ENCODE measurements around the gene FARP1. TPM values are rescaled to one million over a fixed set of nuclear protein-coding genes. Genes with fewer than 3 reads are reported as not detected.

FARP1 gene
- total RNA-seq, 1 experiment from 2014 or later = 2.6 TPM

DNA sequence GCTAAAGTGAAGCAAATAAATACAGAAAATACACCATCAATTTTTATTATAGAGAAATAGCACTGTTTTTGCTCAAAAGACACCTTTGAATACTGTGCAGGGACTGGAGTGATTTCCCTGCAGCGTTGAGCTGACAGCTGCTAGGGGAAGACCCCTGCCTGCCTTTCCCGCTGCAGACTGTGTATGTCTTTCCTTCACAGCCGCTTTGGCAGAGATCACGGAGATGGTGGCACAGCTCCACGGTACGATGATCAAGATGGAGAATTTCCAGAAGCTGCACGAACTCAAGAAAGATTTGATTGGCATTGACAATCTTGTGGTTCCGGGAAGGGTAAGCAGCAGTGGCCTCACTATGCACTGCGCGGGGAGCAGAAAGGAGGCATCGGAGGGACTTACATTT lies 292.5 kb downstream of the FARP1 start:
- DNase-seq (ENCODE audit: extremely low read depth, low read depth) = no peak

DNA sequence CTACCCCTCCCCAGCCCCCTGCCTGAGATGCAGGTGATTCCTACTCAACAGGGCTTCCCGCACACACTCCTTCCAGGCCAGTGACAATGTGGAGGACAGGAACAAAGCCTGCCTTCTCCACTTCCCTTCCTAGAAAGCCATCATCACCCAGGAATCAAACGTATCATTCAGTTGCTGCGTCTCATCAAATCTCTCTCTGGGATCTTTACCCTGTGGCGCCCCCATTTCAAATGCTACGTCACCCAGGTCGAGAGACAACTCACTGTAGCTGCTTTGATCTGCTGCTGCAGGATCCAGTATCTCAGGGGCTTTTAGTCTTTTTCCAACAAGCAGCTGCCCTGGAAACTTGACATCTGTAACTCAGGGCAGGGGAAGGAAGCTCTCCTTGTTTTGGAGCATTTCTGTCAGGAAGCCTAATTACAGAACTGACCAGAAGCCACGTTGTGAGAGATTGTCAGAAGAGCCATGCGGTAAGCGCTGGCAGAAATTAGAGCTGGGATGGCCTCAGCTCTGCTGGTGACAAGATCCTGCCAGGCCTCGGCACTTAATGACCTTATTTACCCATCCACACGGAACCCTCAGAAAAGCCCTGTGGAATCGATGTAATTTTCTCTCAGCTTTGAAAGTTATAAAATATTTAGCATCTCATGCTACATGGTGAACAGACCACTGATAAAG lies 293.5 kb downstream of the FARP1 start:
- no peak for DNase-seq (ENCODE audit: extremely low read depth, low read depth)

DNA sequence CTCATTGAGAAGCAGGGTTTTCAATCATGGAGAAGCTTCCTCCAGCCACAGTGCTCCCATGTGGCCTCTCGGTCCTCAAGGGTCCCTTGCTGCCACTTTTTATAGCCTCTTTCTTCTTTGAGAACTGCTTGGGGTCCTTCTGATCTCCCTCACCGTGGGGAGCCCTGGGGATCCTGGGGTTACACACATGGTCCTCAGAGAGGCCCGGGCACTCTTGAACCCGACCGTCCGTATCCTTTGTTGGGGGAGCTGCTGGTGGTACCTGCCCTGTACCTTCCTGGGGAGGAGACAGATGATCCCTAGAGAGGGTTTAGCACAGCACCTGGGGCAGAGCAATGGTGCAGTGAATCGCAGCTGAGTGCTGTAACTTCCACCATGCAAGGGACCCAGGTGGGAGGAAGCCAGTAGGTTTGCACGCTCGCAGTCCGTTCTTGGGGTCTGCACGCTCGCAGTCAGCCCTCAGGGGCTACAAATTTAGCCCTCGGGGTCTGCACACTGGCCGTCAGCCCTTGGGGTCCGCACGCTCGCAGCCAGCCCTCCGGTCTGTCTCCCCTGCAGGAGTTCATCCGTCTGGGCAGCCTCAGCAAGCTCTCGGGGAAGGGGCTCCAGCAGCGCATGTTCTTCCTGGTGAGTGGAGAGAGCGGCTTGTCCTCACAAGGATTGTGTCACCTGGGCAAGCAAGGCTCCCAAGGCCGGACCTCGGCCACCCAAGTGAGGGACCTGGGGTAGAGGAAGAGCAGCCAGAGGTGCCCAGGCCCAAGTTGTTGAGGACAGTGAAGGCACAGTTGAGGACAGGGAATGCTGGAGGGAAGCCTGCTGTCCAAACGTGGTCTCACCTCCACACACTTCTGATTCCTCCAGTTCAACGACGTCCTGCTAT lies 295.6 kb downstream of the FARP1 start:
- no peak for DNase-seq (ENCODE audit: extremely low read depth, low read depth)

DNA sequence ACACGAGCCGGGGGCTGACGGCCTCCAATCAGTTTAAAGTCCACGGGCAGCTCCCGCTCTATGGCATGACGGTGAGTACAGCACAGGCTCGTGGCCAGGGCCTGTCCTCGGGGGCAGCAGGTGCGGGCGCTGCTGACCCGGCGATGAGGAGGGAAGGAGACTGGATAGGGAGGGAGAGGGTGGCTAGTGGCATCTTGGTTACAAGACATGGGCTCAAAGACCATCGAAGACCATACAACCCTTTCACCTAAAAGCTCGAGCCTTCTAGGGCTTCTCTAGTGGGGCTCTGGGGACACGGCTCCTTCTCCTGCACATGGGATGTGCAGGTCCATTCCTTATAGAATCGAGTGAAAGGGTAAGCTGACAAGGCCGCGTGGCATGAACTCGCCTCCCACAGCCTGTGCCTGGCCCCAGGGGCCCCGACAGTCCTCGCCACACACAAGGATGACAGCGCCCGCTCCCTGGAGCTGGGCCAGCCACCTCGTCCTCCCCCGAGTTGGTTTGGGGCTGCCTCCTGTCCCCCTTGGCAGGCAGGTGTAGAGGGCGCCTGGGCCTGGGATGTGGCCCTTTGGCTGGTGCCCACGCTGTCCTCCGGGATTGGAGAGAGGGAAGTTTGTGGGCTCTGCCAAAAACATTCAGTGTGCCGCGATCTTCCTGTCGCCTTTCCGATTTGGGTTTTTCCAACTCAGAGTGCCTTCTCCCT lies 296.4 kb downstream of the FARP1 start:
- no peak for DNase-seq (ENCODE audit: extremely low read depth, low read depth)

DNA sequence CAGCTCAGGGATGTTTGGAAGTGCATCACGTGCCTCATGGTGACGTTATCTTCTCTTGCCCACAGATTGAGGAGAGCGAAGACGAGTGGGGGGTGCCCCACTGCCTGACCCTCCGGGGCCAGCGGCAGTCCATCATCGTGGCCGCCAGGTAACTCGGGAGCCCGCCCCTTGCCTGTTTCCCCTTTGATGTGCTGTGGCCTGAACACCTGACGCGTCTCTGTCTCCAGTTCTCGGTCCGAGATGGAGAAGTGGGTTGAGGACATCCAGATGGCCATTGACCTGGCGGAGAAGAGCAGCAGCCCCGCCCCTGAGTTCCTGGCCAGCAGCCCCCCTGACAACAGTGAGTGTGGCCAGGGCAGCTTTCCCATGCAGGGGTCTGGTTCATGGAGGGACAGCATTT lies 297.0 kb downstream of the FARP1 start:
- no peak for DNase-seq (ENCODE audit: extremely low read depth, low read depth)

DNA sequence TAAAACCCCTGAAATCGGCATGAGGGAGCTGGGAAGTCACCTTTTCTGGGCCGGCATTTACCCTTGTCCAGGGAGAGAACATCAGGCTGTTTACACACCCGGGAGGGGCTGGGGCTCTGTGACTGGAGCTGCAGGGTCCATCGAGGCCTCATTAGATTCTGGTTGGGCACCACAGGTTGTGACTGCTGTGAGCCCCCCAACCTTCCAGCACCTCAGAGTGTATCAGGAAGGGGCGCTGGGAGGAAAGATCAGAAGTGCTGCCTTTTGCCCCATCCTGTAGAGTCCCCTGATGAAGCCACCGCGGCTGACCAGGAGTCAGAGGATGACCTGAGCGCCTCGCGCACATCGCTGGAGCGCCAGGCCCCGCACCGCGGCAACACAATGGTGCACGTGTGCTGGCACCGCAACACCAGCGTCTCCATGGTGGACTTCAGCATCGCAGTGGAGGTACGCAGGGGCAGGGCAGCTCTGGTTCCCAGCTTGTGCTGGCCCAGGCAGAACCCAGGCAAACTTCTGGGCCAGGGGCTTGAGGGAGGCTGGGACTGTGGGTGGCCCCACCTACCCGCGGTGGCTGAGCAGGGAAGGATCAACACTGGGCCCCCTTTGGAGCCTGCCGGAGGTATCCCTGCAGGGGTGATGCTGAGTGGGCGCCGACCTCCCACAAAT lies 297.6 kb downstream of the FARP1 start:
- DNase-seq (ENCODE audit: extremely low read depth, low read depth) = no peak

DNA sequence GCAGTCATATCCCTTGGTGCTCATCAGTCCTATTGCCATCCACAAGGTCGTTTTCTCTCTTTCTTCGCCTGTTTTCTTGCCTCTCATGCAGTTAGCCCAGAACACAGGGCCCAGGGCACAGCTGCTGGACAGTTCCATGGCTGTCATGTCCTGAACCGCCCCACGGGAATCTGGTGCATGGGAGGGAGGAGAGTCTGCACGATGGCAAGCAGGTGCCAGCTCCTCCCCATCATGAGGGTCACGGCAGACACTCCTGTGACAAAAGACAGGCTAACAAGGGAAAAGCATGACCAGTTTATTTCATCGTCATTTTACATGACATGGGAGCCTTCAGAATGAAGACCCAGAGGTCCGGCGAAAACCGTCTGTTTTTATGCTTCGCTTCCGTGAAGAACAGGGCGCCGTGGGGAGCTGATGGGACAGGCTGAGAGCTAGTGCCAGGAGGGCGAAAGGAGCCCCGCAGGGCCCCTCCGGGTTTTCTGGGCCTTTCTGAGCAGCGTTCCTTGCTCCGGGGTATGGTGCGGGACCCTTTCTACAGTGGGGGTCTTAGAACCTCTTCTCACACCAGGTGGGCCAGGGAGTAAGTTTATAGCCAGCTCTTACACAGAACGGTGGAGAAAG lies 298.3 kb downstream of the FARP1 start:
- DNase-seq (ENCODE audit: extremely low read depth, low read depth) = no peak

DNA sequence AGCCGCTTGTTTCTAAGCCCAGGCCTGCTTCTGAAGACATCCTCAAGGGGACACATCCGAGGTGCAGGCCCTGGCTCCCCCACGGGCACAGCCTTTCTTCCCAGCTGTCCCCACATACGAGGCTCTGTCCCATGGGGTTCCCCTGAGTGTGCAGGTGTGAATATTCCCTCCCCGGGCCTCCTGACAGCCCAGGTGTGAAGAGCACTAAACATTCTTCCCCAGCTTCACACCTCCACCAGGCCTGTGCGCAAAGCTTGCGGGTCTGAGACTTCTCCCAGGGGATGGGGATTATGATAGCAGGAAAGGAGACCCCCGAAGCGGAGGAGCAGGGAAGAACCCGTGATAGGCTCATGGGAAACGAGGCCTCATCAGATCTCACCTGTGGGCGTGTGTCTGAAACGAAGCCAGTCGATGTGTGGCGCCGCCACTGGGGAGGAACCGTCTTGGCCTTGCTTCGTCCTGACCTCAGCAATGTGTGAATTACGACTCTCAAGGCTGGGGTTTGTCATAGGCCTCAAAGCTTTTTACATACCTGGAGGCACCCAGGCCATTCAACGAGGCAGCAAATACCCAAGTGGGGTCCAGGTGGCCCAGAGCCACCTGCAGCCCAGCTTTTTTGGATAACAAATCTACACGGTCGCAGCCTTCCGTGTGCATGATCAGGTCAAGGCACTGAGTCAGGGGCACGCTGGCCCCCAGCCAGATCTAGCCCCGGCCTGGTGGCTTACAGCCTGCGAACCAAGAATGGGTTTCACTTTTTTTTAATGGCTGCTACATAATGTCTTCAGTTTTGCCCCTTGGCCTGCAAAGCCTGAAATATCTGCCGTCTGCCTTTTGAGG lies 299.7 kb downstream of the FARP1 start:
- DNase-seq (ENCODE audit: extremely low read depth, low read depth) = no peak

DNA sequence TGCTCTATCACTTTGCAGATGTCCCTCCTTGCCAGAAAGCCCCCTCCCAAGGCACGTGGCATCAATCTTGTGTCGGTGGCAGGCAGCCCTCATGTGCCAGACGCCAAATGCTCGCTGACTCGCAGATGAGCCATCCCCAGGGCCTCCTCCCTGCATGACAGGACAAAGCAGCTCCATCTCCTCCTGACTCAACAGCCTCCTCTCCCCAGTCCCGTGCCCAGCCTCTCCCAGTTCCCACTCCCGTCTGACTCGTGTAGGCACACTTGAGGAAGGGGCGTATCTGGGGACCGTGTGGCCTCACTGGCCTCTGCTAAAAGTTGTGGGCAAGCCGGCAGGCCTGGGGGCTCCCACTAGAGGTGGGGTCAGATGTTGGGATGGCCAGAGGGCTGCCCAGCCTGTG lies 300.4 kb downstream of the FARP1 start:
- peak; percentile 6 for DNase-seq (ENCODE audit: extremely low read depth, low read depth)

DNA sequence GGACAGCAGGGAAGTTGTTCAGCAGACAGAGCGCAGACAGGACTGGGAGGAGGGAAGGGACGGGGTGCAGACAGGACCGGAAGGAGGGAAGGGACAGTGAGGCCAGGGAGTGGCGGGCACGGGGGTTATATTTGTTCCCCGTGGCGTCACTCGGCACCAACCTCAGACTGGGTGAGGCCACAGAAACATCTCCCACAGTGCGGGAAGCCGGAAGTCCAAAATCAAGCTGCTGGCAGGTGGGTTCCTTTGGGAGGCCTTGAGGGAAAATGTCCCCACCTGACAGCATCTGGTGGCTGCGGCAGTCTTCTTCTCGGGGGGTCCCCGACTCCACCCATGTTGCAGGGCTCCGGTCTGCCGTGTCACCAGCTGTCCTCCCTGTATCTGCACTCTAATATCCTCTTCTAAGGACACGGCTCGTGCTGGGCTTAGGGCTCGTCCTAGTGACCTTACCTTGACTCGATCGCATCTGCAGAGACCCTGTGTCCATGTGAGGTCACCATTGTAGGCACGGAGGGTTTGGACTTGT lies 301.0 kb downstream of the FARP1 start:
- DNase-seq (ENCODE audit: extremely low read depth, low read depth) = no peak

DNA sequence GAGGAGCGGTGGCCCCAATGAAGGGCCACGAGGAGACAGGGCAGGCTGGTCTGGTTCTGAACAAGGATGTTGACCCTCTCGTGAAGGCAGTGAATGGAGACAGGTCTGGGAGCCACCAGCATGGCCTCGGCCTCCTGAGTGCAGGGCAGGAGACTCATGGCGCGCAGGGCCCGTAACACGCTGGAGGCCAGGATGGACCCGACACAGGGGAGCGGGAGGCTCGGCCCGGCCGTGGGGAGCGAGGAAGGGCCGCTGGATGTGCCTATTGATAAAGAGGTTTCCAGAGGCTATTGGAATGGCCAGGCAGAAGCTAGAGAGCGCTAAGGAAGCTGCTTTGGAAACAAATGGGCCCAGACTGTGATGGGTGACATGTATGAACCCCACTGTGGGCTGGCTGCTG lies 301.5 kb downstream of the FARP1 start:
- DNase-seq (ENCODE audit: extremely low read depth, low read depth) = no peak

DNA sequence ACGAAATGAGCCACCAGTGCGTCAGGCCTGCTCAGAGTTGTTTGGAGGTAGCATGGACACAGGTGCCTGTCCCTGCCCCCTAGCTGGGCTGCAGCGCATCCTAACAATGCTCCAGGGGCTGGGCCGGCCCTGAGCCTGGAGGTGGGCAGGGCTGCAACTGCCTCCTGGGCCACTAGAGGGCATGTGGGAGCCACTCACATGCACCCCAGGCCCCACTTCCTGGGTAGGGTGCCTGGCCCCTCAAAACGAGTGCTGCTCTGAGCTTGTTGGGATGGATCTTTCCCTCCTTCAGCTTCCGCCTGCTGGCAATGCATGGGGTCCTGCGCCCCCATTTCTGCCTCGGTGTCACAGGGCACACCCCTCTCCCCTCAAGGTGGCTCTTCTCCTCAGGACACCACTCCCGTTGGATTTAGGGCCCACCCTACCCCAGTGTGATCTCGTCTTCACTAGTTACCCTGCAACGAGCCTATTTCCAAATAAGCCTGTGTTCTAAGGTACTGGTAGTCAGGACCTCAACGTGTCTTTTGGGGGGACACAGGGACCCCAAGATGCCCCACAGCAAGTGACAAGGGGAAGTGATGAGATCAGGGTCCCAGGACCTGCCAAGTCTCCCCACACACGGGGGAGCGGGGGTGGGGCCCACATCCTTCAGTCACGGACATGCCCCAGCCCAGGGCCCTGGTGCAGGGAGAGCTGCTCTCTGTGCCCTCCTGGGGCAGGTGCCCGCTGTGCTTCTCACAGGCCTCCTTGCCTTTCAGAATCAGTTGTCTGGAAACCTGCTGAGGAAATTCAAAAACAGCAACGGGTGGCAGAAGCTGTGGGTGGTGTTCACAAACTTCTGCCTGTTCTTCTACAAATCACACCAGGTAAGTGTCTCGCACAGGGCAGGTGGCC lies 302.7 kb downstream of the FARP1 start:
- peak; percentile 46 for DNase-seq (ENCODE audit: extremely low read depth, low read depth)

DNA sequence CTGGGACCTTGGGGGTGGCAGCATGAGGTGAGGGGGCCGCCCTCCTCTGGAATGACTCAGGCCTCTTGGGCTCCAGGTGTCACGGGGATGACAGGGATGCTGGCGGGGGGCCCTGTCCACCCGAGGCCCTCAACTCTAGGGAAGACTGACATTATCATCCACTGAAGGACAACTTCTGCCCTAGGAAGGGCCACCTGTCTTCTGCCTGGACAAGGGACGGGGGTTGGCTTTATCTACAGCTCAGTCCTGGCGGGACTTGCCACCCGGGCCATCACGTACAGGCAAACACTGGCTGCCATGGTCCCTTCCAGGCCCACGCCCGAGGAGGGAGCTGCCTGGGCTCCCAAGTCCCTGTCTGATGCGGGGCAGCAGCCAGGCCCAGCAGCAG lies 303.3 kb downstream of the FARP1 start:
- no peak for DNase-seq (ENCODE audit: extremely low read depth, low read depth)

DNA sequence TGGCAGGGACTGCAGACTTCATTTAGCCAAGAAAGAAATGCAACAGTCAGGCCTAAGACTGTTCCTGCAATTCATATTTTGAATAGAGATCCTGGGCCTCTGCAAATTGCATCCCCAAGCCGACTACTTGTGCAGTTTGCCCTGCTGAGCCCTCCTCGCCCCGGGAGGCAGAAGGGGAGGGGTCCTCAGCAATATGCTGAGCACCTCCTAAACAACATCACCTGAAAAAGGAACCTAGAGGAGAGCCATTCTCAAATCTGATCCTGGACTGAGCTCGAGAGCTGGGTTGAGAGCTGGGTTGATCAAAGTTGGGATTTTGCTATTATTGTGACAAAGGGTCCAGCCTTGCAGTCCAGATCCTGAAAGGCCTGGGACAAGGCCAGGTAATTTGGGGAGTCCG lies 304.2 kb downstream of the FARP1 start:
- DNase-seq (ENCODE audit: extremely low read depth, low read depth) = no peak

DNA sequence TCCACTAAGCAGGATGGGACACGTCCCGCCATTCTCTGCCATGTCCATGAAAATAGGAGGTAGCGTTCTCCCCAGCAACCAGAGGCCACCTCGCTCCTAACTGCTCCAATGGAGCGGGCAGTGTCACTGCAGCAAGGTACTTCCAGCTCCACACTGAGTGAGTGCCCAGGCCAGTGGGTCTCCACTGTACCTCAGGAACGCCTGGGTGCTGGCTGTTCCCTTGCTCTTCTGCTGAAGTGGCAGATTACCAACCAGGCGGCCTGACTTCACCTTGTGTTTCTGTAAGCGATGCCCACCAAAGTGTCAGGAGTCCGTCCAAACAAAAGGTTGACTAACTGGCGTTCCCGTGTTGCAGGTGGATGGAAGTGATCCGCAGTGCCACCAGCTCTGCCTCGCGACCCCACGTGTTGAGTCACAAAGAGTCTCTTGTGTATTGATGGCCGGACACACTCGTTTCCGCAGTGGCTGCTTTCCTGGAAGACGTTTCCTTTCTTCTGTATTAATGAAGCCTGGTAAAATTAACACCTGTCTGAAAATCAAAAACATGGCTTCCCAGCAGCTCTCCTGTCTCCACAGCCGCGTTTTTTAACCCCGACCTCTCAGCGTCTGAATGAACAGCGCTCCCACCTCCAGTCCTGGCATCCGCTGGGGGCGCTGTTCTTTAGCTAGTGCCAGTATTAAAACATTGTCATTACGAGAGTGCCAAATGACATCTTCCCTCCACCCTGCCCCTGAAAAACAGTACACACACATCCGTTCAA lies 305.2 kb downstream of the FARP1 start:
- peak; percentile 55 for DNase-seq (ENCODE audit: extremely low read depth, low read depth)

DNA sequence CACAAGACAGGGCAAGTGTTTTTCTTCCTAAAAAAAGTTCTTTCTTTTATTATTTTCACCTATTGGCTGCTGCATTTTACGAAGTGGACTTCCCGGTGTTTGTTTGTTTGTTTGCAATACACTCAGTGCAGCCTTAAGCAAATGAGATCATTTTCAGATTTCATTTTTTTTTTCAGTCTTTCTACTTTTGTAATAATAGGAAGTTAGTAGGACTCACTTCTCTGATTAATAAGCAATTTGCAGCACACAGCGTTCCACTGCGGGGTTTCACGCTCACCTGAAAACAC lies 305.7 kb downstream of the FARP1 start:
- no peak for DNase-seq (ENCODE audit: extremely low read depth, low read depth)

DNA sequence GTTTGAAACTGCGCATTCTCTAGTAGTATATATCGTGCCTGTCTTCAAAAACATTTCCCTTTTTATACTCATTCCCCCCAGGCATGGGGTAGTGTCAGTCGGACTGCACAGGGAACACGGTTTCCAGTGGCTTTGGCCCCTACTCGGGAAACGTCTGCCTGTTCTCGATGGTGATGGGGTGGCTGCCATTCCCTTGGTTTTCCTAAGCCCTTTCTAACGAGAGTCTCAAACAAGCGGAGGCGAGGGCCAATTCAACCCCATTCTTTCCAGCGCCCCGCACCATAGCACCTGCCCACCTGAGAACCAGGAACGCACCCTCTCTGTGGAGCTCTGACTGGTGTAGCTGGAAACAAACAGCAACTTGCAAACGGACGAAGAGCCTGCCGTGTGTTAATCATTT lies 306.4 kb downstream of the FARP1 start:
- DNase-seq (ENCODE audit: extremely low read depth, low read depth) = no peak

DNA sequence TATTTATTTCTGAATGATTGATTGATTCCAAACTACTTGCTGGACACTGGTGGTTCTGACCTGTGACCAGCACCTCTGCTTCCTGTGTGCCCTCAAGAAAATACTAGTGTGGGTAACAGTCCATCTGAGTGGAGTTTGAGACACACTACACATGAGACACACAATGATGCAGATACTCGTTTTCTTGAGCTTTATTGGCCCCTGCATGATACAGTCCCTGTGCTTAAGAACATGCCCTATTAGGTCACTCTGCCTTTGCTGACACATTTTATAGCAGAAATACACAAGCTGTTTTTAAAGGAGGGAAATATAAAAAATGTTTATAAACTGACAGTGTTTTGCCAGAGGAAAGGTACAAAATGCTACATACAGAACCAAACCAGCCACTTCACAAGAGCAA lies 307.1 kb downstream of the FARP1 start:
- no peak for DNase-seq (ENCODE audit: extremely low read depth, low read depth)
